ENCODE results near the gene SLCO2B1.

Gene SLCO2B1

GRCh38 chr11:75160220-75160757, 9.4 kb downstream of the SLCO2B1 start:
- no peak overlapping the region for H3K4me3 ChIP-seq (ENCODE audit: low read depth, low read length)
- no peak for DNase-seq (ENCODE audit: low read depth)

- DNase-seq (ENCODE audit: low read depth) = no peak
Observed at GRCh38 chr11:75160880-75161279, 10.0 kb downstream of the SLCO2B1 start.

GRCh38 chr11:75161506-75162095, 10.7 kb downstream of the SLCO2B1 start:
- DNase-seq (ENCODE audit: low read depth) = no peak
- H3K4me3 ChIP-seq (ENCODE audit: low read depth, low read length) = no peak overlapping the region

More at GRCh38 chr11:75160880-75161279, 10.0 kb downstream of the SLCO2B1 start:
- H3K4me3 ChIP-seq (ENCODE audit: low read depth, low read length) = no peak overlapping the region

- H3K4me3 ChIP-seq (ENCODE audit: low read depth, low read length) = no peak overlapping the region
- no peak for DNase-seq (ENCODE audit: low read depth)
Observed at GRCh38 chr11:75162954-75163353, 12.0 kb downstream of the SLCO2B1 start.

GRCh38 chr11:75163921-75164849, 13.3 kb downstream of the SLCO2B1 start:
- DNase-seq (ENCODE audit: low read depth) = no peak
- no peak overlapping the region for H3K4me3 ChIP-seq (ENCODE audit: low read depth, low read length)

- no peak for DNase-seq (ENCODE audit: low read depth)
- no peak overlapping the region for H3K4me3 ChIP-seq (ENCODE audit: low read depth, low read length)
Observed at GRCh38 chr11:75165721-75166120, 14.8 kb downstream of the SLCO2B1 start.

- no peak overlapping the region for H3K4me3 ChIP-seq (ENCODE audit: low read depth, low read length)
- no peak for DNase-seq (ENCODE audit: low read depth)
Observed at GRCh38 chr11:75166791-75167190, 15.9 kb downstream of the SLCO2B1 start.

GRCh38 chr11:75167617-75168016, 16.7 kb downstream of the SLCO2B1 start:
- H3K4me3 ChIP-seq (ENCODE audit: low read depth, low read length) = no peak overlapping the region
- DNase-seq (ENCODE audit: low read depth) = no peak

GRCh38 chr11:75169101-75169885, 18.4 kb downstream of the SLCO2B1 start:
- no peak overlapping the region for H3K4me3 ChIP-seq (ENCODE audit: low read depth, low read length)
- DNase-seq (ENCODE audit: low read depth) = no peak

- no peak overlapping the region for H3K4me3 ChIP-seq (ENCODE audit: low read depth, low read length)
- no peak for DNase-seq (ENCODE audit: low read depth)
Observed at GRCh38 chr11:75170516-75171201, 19.8 kb downstream of the SLCO2B1 start.

- no peak overlapping the region for H3K4me3 ChIP-seq (ENCODE audit: low read depth, low read length)
- no peak for DNase-seq (ENCODE audit: low read depth)
Observed at GRCh38 chr11:75173336-75173735, 22.4 kb downstream of the SLCO2B1 start.

- DNase-seq (ENCODE audit: low read depth) = no peak
- no peak overlapping the region for H3K4me3 ChIP-seq (ENCODE audit: low read depth, low read length)
Observed at GRCh38 chr11:75174781-75175370, 24.0 kb downstream of the SLCO2B1 start.

GRCh38 chr11:75182664-75183063, 31.8 kb downstream of the SLCO2B1 start:
- no peak overlapping the region for H3K4me3 ChIP-seq (ENCODE audit: low read depth, low read length)
- DNase-seq (ENCODE audit: low read depth) = no peak

- DNase-seq (ENCODE audit: low read depth) = no peak
- H3K4me3 ChIP-seq (ENCODE audit: low read depth, low read length) = no peak overlapping the region
Observed at GRCh38 chr11:75184051-75184450, 33.1 kb downstream of the SLCO2B1 start.

GRCh38 chr11:75184757-75185425, 34.0 kb downstream of the SLCO2B1 start:
- H3K4me3 ChIP-seq (ENCODE audit: low read depth, low read length) = no peak overlapping the region
- no peak for DNase-seq (ENCODE audit: low read depth)

- no peak overlapping the region for H3K4me3 ChIP-seq (ENCODE audit: low read depth, low read length)
- no peak for DNase-seq (ENCODE audit: low read depth)
Observed at GRCh38 chr11:75185866-75186265, 35.0 kb downstream of the SLCO2B1 start.

GRCh38 chr11:75186999-75187398, 36.1 kb downstream of the SLCO2B1 start:
- H3K4me3 ChIP-seq (ENCODE audit: low read depth, low read length) = no peak overlapping the region
- no peak for DNase-seq (ENCODE audit: low read depth)

GRCh38 chr11:75188671-75189070, 37.8 kb downstream of the SLCO2B1 start:
- no peak for DNase-seq (ENCODE audit: low read depth)
- no peak overlapping the region for H3K4me3 ChIP-seq (ENCODE audit: low read depth, low read length)

Measured in skeletal muscle cell (primary cell).